GM13977 (cell line): ENCODE results near the gene PCOLCE2.

ENCODE experiments used
- DNase-seq: peaks from one replicate; pipeline ENCODE4 v3.0.0; 2012; ENCODE audit warnings: low spot score
- CTCF ChIP-seq: IDR thresholded peaks from 2 replicates; pipeline ENCODE4 v1.5.1; 2012; ENCODE audit warnings: mild to moderate bottlenecking, control low read depth; ENCODE audit not compliant: insufficient read depth; ENCODE audit errors: extremely low read depth, missing control alignments
- in situ Hi-C: fragments of 300-500 bp; cut with MboI; formaldehyde crosslinking; loops from one replicate; pipeline ENCODE4 v1.12.0; 2022; ENCODE audit warnings: low sequenced_read_pairs, low pct_unique_long_range_greater_than_20kb, mixed read lengths, inconsistent platforms; ENCODE audit not compliant: unreplicated experiment

The PCOLCE2 gene

GRCh38 chr3:142914286-142914811 lies 25.5 kb upstream of the PCOLCE2 start:
- in situ Hi-C loops = no loop called here
- DNase-seq = no peak

GRCh38 chr3:142913432-142913831 lies 24.5 kb upstream of the PCOLCE2 start:
- TF ChIP-seq CTCF = no peak
- in situ Hi-C loops = no loop called here
- no peak for DNase-seq

More at GRCh38 chr3:142914286-142914811, 25.5 kb upstream of the PCOLCE2 start:
- TF ChIP-seq CTCF = no peak

- in situ Hi-C loops = no loop called here
- no peak for TF ChIP-seq CTCF
- DNase-seq = no peak
These were observed 23.7 kb upstream of the PCOLCE2 start for GRCh38 chr3:142912402-142913172.

- no peak for DNase-seq
- TF ChIP-seq CTCF = no peak
- in situ Hi-C loops = no loop called here
These were observed 21.4 kb upstream of the PCOLCE2 start for GRCh38 chr3:142910280-142910679.

- in situ Hi-C loops = no loop called here
- no peak for DNase-seq
These were observed 20.4 kb upstream of the PCOLCE2 start for GRCh38 chr3:142909282-142909681.

GRCh38 chr3:142907996-142908395 lies 19.1 kb upstream of the PCOLCE2 start:
- DNase-seq = no peak
- in situ Hi-C loops = no loop called here
- TF ChIP-seq CTCF = no peak

More at GRCh38 chr3:142909282-142909681, 20.4 kb upstream of the PCOLCE2 start:
- TF ChIP-seq CTCF = no peak
